ENCODE measurements around the gene PLEKHG5. TPM values are rescaled to one million over a fixed set of nuclear protein-coding genes. Genes with fewer than 3 reads are reported as not detected.

PLEKHG5 gene
- total RNA-seq, 1 experiment from 2014 or later, result 42.8 TPM

DNA sequence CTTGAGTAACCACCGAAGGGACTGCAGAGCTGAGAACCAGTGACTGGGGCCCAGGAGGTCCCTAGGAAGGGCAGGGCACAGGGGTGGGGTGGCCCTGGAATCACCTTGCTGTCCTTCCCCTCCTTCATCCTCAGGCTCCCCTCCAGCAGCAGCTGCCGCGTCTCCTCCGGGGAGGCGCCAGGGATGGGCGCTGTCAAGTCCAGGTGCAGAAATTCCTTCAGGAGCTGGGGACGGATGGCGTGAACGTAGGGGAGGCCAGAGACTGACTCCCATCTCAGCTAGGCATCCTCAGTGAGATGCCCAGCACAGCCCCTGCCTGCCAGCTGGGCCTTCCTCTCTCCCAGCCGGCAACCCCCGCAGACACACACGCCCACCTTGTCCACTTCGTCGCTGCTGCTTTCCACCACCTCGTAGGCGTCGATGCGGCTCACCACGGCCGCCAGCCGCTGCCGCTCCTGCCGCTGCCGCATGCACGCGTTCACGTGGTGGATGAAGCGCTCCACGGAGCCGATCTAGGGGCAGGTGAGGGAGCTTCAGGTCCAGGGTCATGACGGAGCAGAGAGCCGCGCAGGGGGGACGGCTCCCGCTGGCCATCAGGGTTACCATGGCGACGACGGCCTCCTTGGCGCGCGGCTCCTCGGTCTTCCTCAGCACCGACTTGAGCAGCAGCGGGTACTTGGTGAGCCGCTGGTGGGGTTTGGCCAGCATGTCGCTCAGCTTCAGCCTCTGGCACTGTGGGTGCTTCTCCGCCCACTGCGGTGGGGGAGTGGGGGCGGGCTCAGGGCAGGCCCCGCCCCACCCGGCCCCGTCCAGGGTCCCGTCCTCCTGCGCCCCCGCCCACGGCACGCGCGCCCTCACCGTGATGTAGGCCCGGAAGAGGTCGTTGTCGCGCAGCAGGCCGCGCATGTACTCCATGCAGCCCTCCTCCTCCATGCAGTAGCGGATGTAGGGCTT, 21.1 kb downstream of the PLEKHG5 start:
- no TSS peak for BruUV-seq (replicated peaks)
- no peaks in the 10 kb centered on the region for H3K27me3 ChIP-seq (ENCODE audit: low read length)
- no peak overlapping the region for H3K9ac ChIP-seq (ENCODE audit: low read length)
- no peak for DNase-seq
- ATAC-seq, result no peak
- intact Hi-C loops (cut with micrococcal nuclease), result no loop called here
- H3F3A ChIP-seq (ENCODE audit: low read length, unreplicated experiment), result no peaks in the 10 kb centered on the region
- H3K36me3 ChIP-seq (ENCODE audit: low read depth, low read length), result peaks cover 40% of the 10 kb centered on the region
- H3K4me1 ChIP-seq (ENCODE audit: insufficient read depth, low read length), result no peaks in the 10 kb centered on the region
- no peak for TF ChIP-seq CTCF (conservative IDR thresholded peaks at IDR 0.05; ENCODE audit: low read depth, low read length)
- TF ChIP-seq EZH2 (IDR thresholded peaks at IDR 0.05; ENCODE audit: low read length, unreplicated experiment), result no peak
- no peak for TF ChIP-seq EZH2phosphoT487 (IDR thresholded peaks at IDR 0.05; ENCODE audit: borderline replicate concordance, low read length)
- H3K4me2 ChIP-seq (ENCODE audit: low read length), result no peak overlapping the region
- CTCF ChIA-PET, result no interaction called here
- no peak overlapping the region for H2AFZ ChIP-seq (ENCODE audit: low read length)
- H3K79me2 ChIP-seq (ENCODE audit: low read length), result no peaks in the 10 kb centered on the region
- H3K4me3 ChIP-seq (ENCODE audit: low read length), result no peak overlapping the region
- H3K9me2 ChIP-seq (replicated peaks; ENCODE audit: low read length), result no peaks in the 10 kb centered on the region
- POLR2A ChIA-PET (ENCODE audit: unreplicated experiment), result no interaction called here
- no peaks in the 10 kb centered on the region for H4K20me1 ChIP-seq (ENCODE audit: low read length)
- no peaks in the 10 kb centered on the region for H3K9me3 ChIP-seq (ENCODE audit: low read length)
- H3K27ac ChIP-seq (ENCODE audit: low read length), result no peak overlapping the region

DNA sequence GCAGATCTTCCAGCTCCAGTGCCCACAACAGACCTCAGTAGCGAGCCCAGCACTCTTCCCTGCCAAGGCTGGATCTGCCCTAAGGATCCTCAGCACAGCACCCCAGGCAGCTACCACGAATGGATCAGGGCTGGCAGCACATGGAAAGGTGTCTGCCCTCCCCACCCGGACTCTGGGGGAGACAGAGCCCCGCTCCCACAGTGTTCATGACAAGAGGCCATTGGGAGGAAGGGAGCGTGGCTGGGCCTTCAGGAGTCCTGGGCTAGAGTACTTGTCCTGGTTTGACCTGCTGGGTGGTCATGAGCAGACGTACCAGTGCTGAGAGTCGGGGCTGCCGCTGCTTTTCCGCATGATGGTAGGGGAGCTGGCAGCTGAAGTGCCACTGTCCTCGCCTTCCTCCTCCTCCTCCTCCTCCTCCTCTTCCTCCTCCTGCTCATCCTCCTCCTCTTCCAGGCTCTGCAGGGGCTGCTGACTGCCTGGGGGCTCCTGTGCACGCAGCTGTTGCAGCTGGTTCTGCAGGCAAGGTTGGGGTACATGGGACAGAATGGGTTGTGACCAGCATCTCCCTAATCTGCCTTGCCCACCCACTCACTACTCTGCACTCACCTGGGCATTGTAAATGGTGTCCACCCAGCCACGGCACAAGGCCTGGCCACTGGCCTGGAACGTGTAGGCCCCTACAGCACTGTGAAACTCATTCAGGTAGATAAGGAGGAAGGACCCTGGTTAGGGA, 22.6 kb downstream of the PLEKHG5 start:
- Histone ChIP-seq H3F3A (ENCODE audit: low read length, unreplicated experiment) (no peaks in the 10 kb centered on the region), H3K9me2 (replicated peaks; ENCODE audit: low read length) (no peaks in the 10 kb centered on the region), H3K9me3 (ENCODE audit: low read length) (no peaks in the 10 kb centered on the region), H4K20me1 (ENCODE audit: low read length) (no peaks in the 10 kb centered on the region), H3K79me2 (ENCODE audit: low read length) (no peaks in the 10 kb centered on the region), H3K36me3 (ENCODE audit: low read depth, low read length) (peaks cover 40% of the 10 kb centered on the region), H3K4me3 (ENCODE audit: low read length) (no peak overlapping the region), H3K9ac (ENCODE audit: low read length) (no peak overlapping the region), H2AFZ (ENCODE audit: low read length) (no peak overlapping the region), H3K27me3 (ENCODE audit: low read length) (no peaks in the 10 kb centered on the region), H3K27ac (ENCODE audit: low read length) (no peak overlapping the region), H3K4me2 (ENCODE audit: low read length) (no peak overlapping the region), H3K4me1 (ENCODE audit: insufficient read depth, low read length) (no peaks in the 10 kb centered on the region)
- no peak for DNase-seq
- CTCF ChIA-PET, result no interaction called here
- ATAC-seq, result no peak
- TSS peak; percentile 16 for BruUV-seq (replicated peaks)
- no peak for TF ChIP-seq EZH2phosphoT487 (IDR thresholded peaks at IDR 0.05; ENCODE audit: borderline replicate concordance, low read length)
- TF ChIP-seq EZH2 (IDR thresholded peaks at IDR 0.05; ENCODE audit: low read length, unreplicated experiment), result no peak
- TF ChIP-seq CTCF (conservative IDR thresholded peaks at IDR 0.05; ENCODE audit: low read depth, low read length), result no peak
- POLR2A ChIA-PET (ENCODE audit: unreplicated experiment), result no interaction called here
- intact Hi-C loops (cut with micrococcal nuclease), result no loop called here

Data from PC-3 (cell line).